GM21390 (cell line): ENCODE data around the gene AQP12A.
"Not testable (repeated sequence)": the region's sequence is repeated elsewhere in the genome, so short reads cannot be mapped to it uniquely, and the experiment has no call there.

Experiments used
- ATAC-seq: cut with Tn5 transposase; IDR thresholded peaks from one replicate; pipeline ENCODE4 v1.9.1; 2021; ENCODE audit not compliant: unreplicated experiment

AQP12A gene

DNA sequence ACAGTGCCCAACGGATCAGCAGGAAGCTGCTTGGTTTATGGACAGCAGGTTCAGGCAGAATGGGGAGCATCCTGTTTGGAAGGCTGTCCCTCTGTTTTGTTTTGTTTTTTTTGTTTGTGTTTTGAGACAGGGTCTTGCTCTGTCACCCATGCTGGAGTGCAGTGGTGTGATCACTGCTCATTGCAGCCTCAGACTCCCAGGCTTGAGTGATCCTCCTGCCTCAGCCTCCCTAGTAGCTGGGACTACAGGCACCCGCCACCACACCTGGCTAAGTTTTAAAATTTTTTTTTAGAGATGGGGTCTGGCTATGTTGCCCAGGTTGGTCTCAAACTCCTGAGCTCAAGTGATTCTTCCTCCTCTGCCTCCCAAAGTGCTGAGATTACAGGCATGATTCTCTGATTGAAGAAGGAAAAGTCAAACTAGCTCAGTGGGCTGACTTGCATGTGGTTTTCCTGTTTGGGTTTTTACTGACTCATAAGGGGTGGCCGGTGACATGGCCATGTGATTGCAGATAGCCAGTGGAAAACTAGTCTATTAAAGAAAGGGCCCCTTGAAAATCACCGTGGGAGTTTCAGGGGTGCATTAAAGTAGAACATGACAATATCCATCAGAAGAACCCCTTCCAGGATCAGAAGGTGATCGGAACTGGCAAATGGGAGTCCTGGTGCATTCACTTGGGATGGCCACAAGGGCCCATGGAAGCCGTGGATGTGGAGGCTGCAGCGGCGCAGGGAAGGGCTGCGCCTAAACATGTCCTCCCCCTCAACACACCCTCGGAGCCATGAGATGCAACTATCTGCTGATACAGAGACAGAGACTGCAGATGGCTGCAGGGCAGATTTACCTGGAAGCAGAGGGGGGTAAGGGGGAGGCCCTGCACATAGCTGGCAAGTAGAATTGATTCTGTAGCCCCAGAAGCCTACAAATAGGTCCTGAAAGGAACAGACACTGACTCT lies 35.5 kb upstream of the AQP12A start:
- no peak for ATAC-seq

- ATAC-seq = not testable (repeated sequence)
Observed at GRCh38 chr2:240659883-240660282, 31.8 kb upstream of the AQP12A start.

DNA sequence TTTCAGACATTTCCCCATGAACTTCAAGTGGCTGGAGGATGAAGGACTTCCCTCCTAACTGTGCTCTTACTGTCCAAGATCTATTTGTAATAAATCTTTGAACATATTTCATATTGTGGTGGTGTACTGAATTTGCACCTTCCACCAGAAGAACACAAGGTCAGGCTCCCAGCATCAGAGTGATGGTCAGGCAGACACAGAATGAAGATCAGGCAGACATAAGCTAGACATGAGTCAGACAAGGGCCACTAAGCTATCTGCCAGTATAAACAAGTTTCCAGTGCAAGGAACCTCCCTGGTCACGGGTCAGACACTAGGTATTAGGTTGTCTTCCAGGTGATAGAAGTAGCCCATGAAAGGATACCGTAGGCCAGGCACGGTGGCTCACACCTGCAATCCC lies 29.0 kb upstream of the AQP12A start:
- no peak for ATAC-seq

- no peak for ATAC-seq
Observed at GRCh38 chr2:240663546-240664190, 28.0 kb upstream of the AQP12A start.

- no peak for ATAC-seq
Observed at GRCh38 chr2:240664622-240665021, 27.0 kb upstream of the AQP12A start.

GRCh38 chr2:240670402-240670801 lies 21.3 kb upstream of the AQP12A start:
- ATAC-seq = no peak

GRCh38 chr2:240670950-240671349 lies 20.7 kb upstream of the AQP12A start:
- no peak for ATAC-seq

- no peak for ATAC-seq
Observed at GRCh38 chr2:240672076-240672700, 19.5 kb upstream of the AQP12A start.

GRCh38 chr2:240672701-240673190 lies 18.9 kb upstream of the AQP12A start:
- no peak for ATAC-seq

GRCh38 chr2:240674461-240675184 lies 17.0 kb upstream of the AQP12A start:
- ATAC-seq = not testable (repeated sequence)

DNA sequence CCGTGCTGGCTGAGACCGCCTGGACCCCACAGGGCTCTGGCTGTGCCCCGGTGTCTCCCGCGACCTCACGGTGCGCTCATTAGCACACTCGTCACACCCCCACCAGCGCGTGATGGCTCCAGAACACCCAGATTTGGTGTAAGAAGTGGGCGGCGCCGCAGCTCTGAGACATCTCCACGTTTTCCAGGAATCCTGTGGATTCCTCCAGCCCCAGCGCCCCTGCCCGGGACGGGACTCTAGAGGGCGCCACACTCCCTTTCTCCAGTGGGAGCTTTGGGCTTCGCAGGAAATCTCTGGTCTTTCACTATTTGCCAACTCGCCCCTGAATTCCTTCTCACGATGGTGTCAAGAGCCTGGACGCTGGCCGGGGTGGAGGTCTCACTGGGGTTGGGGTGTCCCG lies 16.3 kb upstream of the AQP12A start:
- not testable (repeated sequence) for ATAC-seq

DNA sequence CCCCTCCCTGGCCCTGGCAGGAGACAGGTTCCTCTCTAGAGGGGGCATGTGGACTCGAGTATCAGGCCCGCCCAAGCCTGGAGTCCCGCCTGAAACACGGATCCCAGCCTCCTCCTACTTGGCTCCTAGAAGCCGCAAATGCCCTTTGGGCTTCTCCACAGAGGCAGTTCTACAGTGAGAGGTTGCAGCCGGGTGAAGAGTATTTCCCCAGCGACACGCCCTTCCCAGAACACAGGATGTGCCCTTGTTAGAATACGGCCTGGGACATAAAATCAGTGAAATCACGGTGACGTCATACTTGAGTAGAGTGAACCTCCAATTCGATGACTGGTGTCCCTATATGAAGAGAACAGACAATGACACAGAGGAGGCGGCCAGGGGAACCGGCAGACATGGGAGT lies 13.6 kb upstream of the AQP12A start:
- not testable (repeated sequence) for ATAC-seq

- ATAC-seq = not testable (repeated sequence)
Observed at GRCh38 chr2:240678909-240679308, 12.8 kb upstream of the AQP12A start.

DNA sequence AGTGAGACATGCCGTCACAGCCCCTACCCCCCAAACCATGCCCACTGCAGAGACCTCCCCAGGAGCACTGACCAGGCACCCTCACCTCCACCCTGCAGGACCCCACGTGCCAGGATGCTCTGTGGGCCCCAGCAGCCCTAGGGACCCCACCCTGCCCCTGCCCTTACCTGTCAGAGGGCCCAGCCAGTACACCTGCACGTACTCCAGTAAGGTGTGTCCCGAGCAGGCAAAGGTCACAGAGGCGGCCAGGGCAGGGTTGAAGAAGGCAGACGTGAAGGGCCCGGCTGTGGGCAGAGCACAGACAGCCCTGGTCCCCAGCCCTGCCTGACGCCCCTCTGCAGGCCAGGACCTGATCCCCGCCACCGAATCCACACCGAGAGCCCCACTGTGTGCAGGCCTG lies 11.5 kb upstream of the AQP12A start:
- ATAC-seq = not testable (repeated sequence)

GRCh38 chr2:240682431-240683224 lies 9.0 kb upstream of the AQP12A start, which contains the start of gene AQP12B:
AQP12B (minus strand) TSS chr2:240682885; CDS start chr2:240682837, 48 bp downstream.
- not testable (repeated sequence) for ATAC-seq

DNA sequence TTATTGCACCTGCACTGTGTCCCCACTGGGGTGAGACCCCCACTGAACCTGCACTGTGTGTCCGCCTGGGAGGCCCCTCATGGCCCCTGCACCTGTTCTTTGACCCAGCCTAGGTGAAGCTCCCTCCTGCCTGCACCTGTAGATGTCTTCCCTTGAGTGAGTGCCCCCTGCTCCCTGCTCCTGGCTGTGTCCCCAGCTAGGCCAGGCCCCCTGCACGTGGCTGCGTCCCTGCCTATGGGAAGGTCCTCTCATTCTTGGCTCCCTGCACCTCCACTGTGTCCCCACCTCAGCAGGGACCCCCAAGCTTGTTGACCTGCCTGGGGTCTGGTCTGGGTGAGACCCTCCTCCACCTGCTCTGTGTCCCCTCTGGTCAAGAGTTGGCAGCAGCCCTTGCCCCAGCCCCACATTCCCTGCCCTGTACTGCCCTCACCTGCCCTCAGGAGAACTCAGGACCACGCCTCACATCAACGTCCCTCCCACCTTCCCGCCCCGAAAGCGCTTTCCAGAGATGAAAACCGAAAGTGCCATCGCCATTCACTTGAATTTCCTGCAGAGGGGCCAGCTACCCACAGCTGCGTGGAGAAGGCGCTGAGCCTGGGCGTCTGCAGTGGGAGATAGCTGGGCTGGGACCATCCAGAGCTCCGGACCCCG lies 8.2 kb upstream of the AQP12A start:
- ATAC-seq = not testable (repeated sequence)

DNA sequence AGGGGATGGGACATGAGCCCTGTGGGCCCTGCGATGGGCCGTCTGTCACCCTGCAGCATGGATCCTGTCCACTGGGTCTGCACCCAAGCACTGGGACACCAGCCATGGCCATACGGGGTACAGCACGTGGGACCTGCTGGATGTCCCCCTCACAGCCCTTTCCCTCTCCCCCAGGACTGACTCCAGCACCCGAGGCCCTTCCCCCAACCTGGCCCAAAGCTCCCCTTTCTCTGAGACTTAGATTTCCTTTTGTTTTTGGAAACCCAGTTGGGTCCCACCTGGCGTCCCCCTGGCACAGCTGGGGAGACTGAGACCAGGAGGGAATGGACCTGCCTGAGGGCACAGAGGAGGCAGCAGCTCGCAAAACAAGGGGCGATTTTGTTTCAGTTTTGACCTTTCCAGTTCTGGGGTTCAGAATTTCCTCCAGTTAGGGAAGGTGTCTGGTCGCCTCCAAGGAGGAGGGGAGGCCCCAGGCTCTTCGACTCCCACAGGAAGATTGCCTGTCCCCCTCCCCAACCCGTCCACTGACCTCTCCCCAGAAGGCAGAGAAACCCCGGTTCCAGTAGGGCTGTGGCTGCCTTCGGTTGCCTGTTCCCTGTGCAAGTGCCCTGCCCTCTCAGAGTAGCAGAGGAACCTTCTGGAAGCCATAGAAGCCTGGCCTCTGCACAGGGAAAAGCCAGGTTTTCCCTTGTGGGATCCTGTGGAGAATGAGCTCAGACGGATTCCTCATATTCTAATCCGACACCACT lies 7.5 kb upstream of the AQP12A start:
- ATAC-seq = not testable (repeated sequence)

- no peak for ATAC-seq
Observed at GRCh38 chr2:240685771-240686371, 5.8 kb upstream of the AQP12A start.
